Measurements from ENCODE around the gene KLHL29. TPM values are rescaled to one million over a fixed set of nuclear protein-coding genes. Genes with fewer than 3 reads are reported as not detected.

Gene KLHL29
- total and polyA plus RNA-seq, 8 donors: 0.91 to 6.6 (median 2.6) TPM

GRCh38 chr2:23545811-23546210 is 160.8 kb downstream of the KLHL29 start:
- Histone ChIP-seq H3K27ac (no peak overlapping the region), H3K4me3 (no peak overlapping the region), H3K36me3 (no peaks in the 10 kb centered on the region), H3K27me3 (no peaks in the 10 kb centered on the region), H3K9me3 (no peaks in the 10 kb centered on the region), H3K4me1 (no peaks in the 10 kb centered on the region)
- DNase-seq: no peak
- ATAC-seq: peak in 2 of 4 donors; percentile 21 to 29
- TF ChIP-seq CTCF (IDR thresholded peaks at IDR 0.05): no peak
- intact Hi-C loops (cut with DNase I): no loop called here
- FAIRE-seq: no peak
- 84% methylated on average over 3 of the region's 3 CpGs for WGBS, 2 donors

- Histone ChIP-seq H3K9me3 (no peaks in the 10 kb centered on the region), H3K4me3 (no peak overlapping the region), H3K4me1 (no peaks in the 10 kb centered on the region), H3K27ac (no peak overlapping the region), H3K27me3 (no peaks in the 10 kb centered on the region), H3K36me3 (no peaks in the 10 kb centered on the region)
- ATAC-seq: no peak
- intact Hi-C loops (cut with DNase I): no loop called here
- no peak for FAIRE-seq
- no peak for DNase-seq
- 73 to 88% methylated on average over 13 of the region's 13 CpGs for WGBS, 2 donors
- no peak for TF ChIP-seq CTCF (IDR thresholded peaks at IDR 0.05)
Observed at GRCh38 chr2:23546913-23547312, 161.9 kb downstream of the KLHL29 start.

GRCh38 chr2:23547725-23548124 is 162.7 kb downstream of the KLHL29 start:
- no peaks in the 10 kb centered on the region for H3K27me3 ChIP-seq
- no peaks in the 10 kb centered on the region for H3K4me1 ChIP-seq
- H3K27ac ChIP-seq: no peak overlapping the region
- no peak for FAIRE-seq
- intact Hi-C loops (cut with DNase I): no loop called here
- no peak for DNase-seq
- H3K9me3 ChIP-seq: no peaks in the 10 kb centered on the region
- WGBS, 2 donors: 70 to 73% methylated on average over 6 of the region's 6 CpGs
- TF ChIP-seq CTCF (IDR thresholded peaks at IDR 0.05): no peak
- H3K36me3 ChIP-seq: no peaks in the 10 kb centered on the region
- no peak for ATAC-seq
- no peak overlapping the region for H3K4me3 ChIP-seq

GRCh38 chr2:23548143-23548769 is 163.3 kb downstream of the KLHL29 start:
- no peak for ATAC-seq

More at GRCh38 chr2:23548143-23548769, 163.3 kb downstream of the KLHL29 start:
- FAIRE-seq (no peak), DNase-seq (no peak)
- Histone ChIP-seq H3K27me3 (no peaks in the 10 kb centered on the region), H3K27ac (no peak overlapping the region), H3K36me3 (no peaks in the 10 kb centered on the region), H3K4me3 (no peak overlapping the region), H3K9me3 (no peaks in the 10 kb centered on the region), H3K4me1 (no peaks in the 10 kb centered on the region)
- TF ChIP-seq CTCF (IDR thresholded peaks at IDR 0.05): no peak
- WGBS, 2 donors: 88 to 94% methylated on average over 14 of the region's 14 CpGs
- intact Hi-C loops (cut with DNase I): no loop called here

All from pancreas (tissue), 10 donors.